H1 (cell line): ENCODE measurements around the gene IDI2. TPM values are rescaled to one million over a fixed set of nuclear protein-coding genes. Genes with fewer than 3 reads are reported as not detected.

Source experiments
- CTCF ChIA-PET: fragments of 300-600 bp; sonication (Branson Sonifier 250); formaldehyde crosslinking; loops from one replicate; lab custom pipeline; 2021; ENCODE audit not compliant: partially characterized antibody; lab: Charles Lee
- POLR2A ChIA-PET: fragments of 300-600 bp; sonication (Branson Sonifier 250); formaldehyde crosslinking; loops from one replicate; lab custom pipeline; 2021; ENCODE audit warnings: inconsistent platforms; ENCODE audit not compliant: partially characterized antibody; lab: Charles Lee
- DNase-seq, 2 experiments: peaks; one replicate each; pipeline versions ENCODE4 v3.0.0 to v3.0.0-alpha.2; 2010 to 2022; ENCODE audit warnings: low spot score in 2 of 2, low read depth in 1 of 2, mixed read lengths in 1 of 2
- FAIRE-seq: peaks from 2 replicates; lab custom pipeline; 2011; peaks lifted over from hg19 to GRCh38; lab: Jason Lieb, UNC
- H2AFZ ChIP-seq: 2 replicates; pipeline ENCODE4 v1.8.1; 2012; ENCODE audit warnings: low read length, inconsistent platforms
- H2AK5ac ChIP-seq: 2 replicates; pipeline ENCODE4 v1.6.1; 2013; ENCODE audit warnings: low read depth, low read length
- H2BK120ac ChIP-seq: replicated peaks from 2 replicates; pipeline ENCODE3; 2013; ENCODE audit warnings: low read depth, low read length, inconsistent platforms
- H2BK12ac ChIP-seq: 2 replicates; pipeline ENCODE4 v1.6.1; 2013; ENCODE audit warnings: low read depth, low read length
- H2BK15ac ChIP-seq: 2 replicates; pipeline ENCODE4 v1.6.1; 2013; ENCODE audit warnings: low read length
- H2BK20ac ChIP-seq: 2 replicates; pipeline ENCODE4 v1.6.1; 2013; ENCODE audit warnings: low read length
- H2BK5ac ChIP-seq: 2 replicates; pipeline ENCODE4 v1.6.1; 2013; ENCODE audit warnings: low read depth, low read length
- H3K14ac ChIP-seq: 2 replicates; pipeline ENCODE4 v1.6.1; 2013; ENCODE audit warnings: inconsistent platforms; ENCODE audit not compliant: insufficient read length
- H3K18ac ChIP-seq: 2 replicates; pipeline ENCODE4 v1.6.1; 2013; ENCODE audit warnings: low read length; ENCODE audit errors: extremely low read depth
- H3K23ac ChIP-seq: 2 replicates; pipeline ENCODE4 v1.6.1; 2013; ENCODE audit warnings: inconsistent platforms; ENCODE audit not compliant: insufficient read length
- H3K23me2 ChIP-seq: 2 replicates; pipeline ENCODE4 v1.6.1; 2013; ENCODE audit warnings: low read depth, low read length
- H3K27ac ChIP-seq: 2 replicates; pipeline ENCODE4 v1.6.1; 2011; ENCODE audit warnings: low read depth, low read length, inconsistent platforms
- H3K27me3 ChIP-seq, 4 experiments: replicated peaks in 1 of 4; 1 replicate in 1 of 4; 2 replicates in 3 of 4; pipeline versions ENCODE4 v1.6.1 to v1.8.1; 2011 to 2013; ENCODE audit warnings: low read length in 3 of 4, mild to moderate bottlenecking in 3 of 4, inconsistent platforms in 2 of 4, mixed read lengths in 2 of 4, moderate library complexity in 1 of 4; ENCODE audit not compliant: control insufficient read depth in 3 of 4, insufficient read depth in 3 of 4; ENCODE audit errors: extremely low read depth in 1 of 4
- H3K36me3 ChIP-seq, 4 experiments: 2 replicates each; pipeline versions ENCODE4 v1.6.1 to v1.8.1; 2011 to 2013; ENCODE audit warnings: mild to moderate bottlenecking in 4 of 4, low read length in 3 of 4, moderate library complexity in 2 of 4, control low read depth in 1 of 4, inconsistent platforms in 1 of 4; ENCODE audit not compliant: insufficient read depth in 4 of 4, control insufficient read depth in 2 of 4
- H3K4ac ChIP-seq: replicated peaks from 2 replicates; pipeline ENCODE3; 2013; ENCODE audit warnings: low read length, low read depth, mixed read lengths, inconsistent platforms; ENCODE audit not compliant: insufficient read length
- H3K4me1 ChIP-seq, 4 experiments: replicated peaks in 1 of 4; 1 replicate in 1 of 4; 2 replicates in 3 of 4; pipeline versions ENCODE4 v1.6.1 to v1.8.1; 2011 to 2013; ENCODE audit warnings: low read length in 3 of 4, inconsistent platforms in 2 of 4, mixed read lengths in 1 of 4; ENCODE audit not compliant: insufficient read depth in 4 of 4, control insufficient read depth in 3 of 4
- H3K4me2 ChIP-seq, 2 experiments: 2 replicates each; pipeline versions ENCODE4 v1.6.1 to v1.8.1; 2011 to 2013; ENCODE audit warnings: low read depth in 2 of 2, low read length in 2 of 2, control low read depth in 1 of 2, inconsistent platforms in 1 of 2, mild to moderate bottlenecking in 1 of 2; ENCODE audit not compliant: insufficient read depth in 1 of 2
- H3K4me3 ChIP-seq, 4 experiments: fragments of 200-600, 300-600 bp in 1 of 4; sonication (generic), shearing (Covaris generic), sonication (Bioruptor Twin) in 1 of 4; 2 replicates each; pipeline versions ENCODE4 v1.5.1 to v1.8.1; 2011 to 2016; ENCODE audit warnings: low read length in 4 of 4, low read depth in 3 of 4, control low read depth in 2 of 4, inconsistent platforms in 2 of 4, mild to moderate bottlenecking in 2 of 4, mixed read lengths in 1 of 4, moderate library complexity in 1 of 4; ENCODE audit not compliant: insufficient read depth in 2 of 4; ENCODE audit errors: extremely low read depth in 1 of 4
- H3K56ac ChIP-seq: replicated peaks from 2 replicates; pipeline ENCODE3; 2013; ENCODE audit warnings: low read depth, mild to moderate bottlenecking, mixed read lengths, low read length, inconsistent platforms; ENCODE audit not compliant: insufficient read length
- H3K79me1 ChIP-seq: 2 replicates; pipeline ENCODE4 v1.6.1; 2013; ENCODE audit warnings: low read depth, low read length, control low read depth
- H3K79me2 ChIP-seq, 2 experiments: 2 replicates each; pipeline versions ENCODE4 v1.6.1 to v1.8.1; 2012 to 2013; ENCODE audit warnings: low read length in 2 of 2, mild to moderate bottlenecking in 2 of 2, inconsistent platforms in 1 of 2; ENCODE audit not compliant: insufficient read depth in 2 of 2, control insufficient read depth in 1 of 2
- H3K9ac ChIP-seq, 4 experiments: replicated peaks in 1 of 4; 1 replicate in 1 of 4; 2 replicates in 3 of 4; pipeline versions ENCODE4 v1.6.1 to v1.8.1; 2011 to 2013; ENCODE audit warnings: low read depth in 3 of 4, low read length in 3 of 4, control low read depth in 2 of 4, mild to moderate bottlenecking in 2 of 4, moderate library complexity in 2 of 4, inconsistent platforms in 1 of 4; ENCODE audit errors: extremely low read depth in 1 of 4
- H3K9me3 ChIP-seq, 2 experiments: 2 replicates each; pipeline versions ENCODE4 v1.6.1 to v1.8.1; 2012 to 2013; ENCODE audit warnings: mild to moderate bottlenecking in 2 of 2, moderate library complexity in 2 of 2, control low read depth in 1 of 2, inconsistent platforms in 1 of 2, low read depth in 1 of 2, low read length in 1 of 2, mixed read lengths in 1 of 2; ENCODE audit not compliant: insufficient read depth in 2 of 2
- H4K20me1 ChIP-seq, 2 experiments: replicated peaks in 1 of 2; 2 replicates each; pipeline versions ENCODE3 to v1.8.1; 2011 to 2013; ENCODE audit warnings: inconsistent platforms in 2 of 2, low read length in 2 of 2, mild to moderate bottlenecking in 1 of 2; ENCODE audit not compliant: insufficient read depth in 2 of 2, control insufficient read depth in 1 of 2
- H4K5ac ChIP-seq: 2 replicates; pipeline ENCODE4 v1.6.1; 2013; ENCODE audit warnings: low read length, low read depth, mixed read lengths, inconsistent platforms; ENCODE audit not compliant: insufficient read length
- H4K8ac ChIP-seq: 2 replicates; pipeline ENCODE4 v1.8.0; 2013; ENCODE audit warnings: mild to moderate bottlenecking, moderate library complexity, low read length, inconsistent platforms; ENCODE audit not compliant: insufficient read depth; ENCODE audit errors: extremely low read depth
- H4K91ac ChIP-seq: replicated peaks from 2 replicates; pipeline ENCODE3; 2013; ENCODE audit warnings: low read length, mixed read lengths, inconsistent platforms; ENCODE audit not compliant: insufficient read length
- RBBP5 ChIP-seq: IDR thresholded peaks from 2 replicates; pipeline ENCODE4 v1.7.1; 2012; ENCODE audit warnings: low read depth, mild to moderate bottlenecking, inconsistent platforms, low read length, moderate library complexity, borderline replicate concordance
- WGBS, 2 experiments: shearing (Covaris generic) in 1 of 2; methylation state at CpG; one replicate each; pipeline versions ENCODE4 v1.1.6 to v1.1.7; 2013 to 2015; ENCODE audit warnings: low lambda C conversion rate in 2 of 2, mixed read lengths in 2 of 2, inconsistent platforms in 1 of 2, low coverage in 1 of 2, missing lambda C conversion rate in 1 of 2; ENCODE audit not compliant: insufficient replicate concordance in 2 of 2, insufficient coverage in 1 of 2, insufficient read length in 1 of 2; ENCODE audit errors: extremely low coverage in 1 of 2, missing lambda C conversion rate in 1 of 2; 5-methylcytosine and 5-hydroxymethylcytosine counted together
- polyA plus RNA-seq, 7 experiments: library from polyadenylated mRNA; depleted of rRNA in 3 of 7; stranded (reverse) in 5 of 7; unstranded in 2 of 7; fragments of >200 nt in 5 of 7; fragments of 200-250 nt in 2 of 7; gene quantifications; 1 replicate in 5 of 7; 2 replicates in 1 of 7; 4 replicates in 1 of 7; pipeline versions ENCODE4 v1.2.1 to v1.2.3, GENCODE V29; 2011 to 2013; ENCODE audit warnings: missing spikeins in 2 of 7, mixed read lengths in 2 of 7
- total RNA-seq: library from RNA; stranded (reverse); fragmentation: NEBNext Ultra II Directional; extraction: Animal tissue kit (Norgen Biotek cat#: 25700); gene quantifications from 2 replicates; pipeline ENCODE4 v1.2.1, GENCODE V29; 2021

IDI2 gene
- total and polyA plus RNA-seq, 2 of the 8 experiments (the other 6 are each of a cell fraction or from before 2014, with no cell fraction given) = not detected

DNA sequence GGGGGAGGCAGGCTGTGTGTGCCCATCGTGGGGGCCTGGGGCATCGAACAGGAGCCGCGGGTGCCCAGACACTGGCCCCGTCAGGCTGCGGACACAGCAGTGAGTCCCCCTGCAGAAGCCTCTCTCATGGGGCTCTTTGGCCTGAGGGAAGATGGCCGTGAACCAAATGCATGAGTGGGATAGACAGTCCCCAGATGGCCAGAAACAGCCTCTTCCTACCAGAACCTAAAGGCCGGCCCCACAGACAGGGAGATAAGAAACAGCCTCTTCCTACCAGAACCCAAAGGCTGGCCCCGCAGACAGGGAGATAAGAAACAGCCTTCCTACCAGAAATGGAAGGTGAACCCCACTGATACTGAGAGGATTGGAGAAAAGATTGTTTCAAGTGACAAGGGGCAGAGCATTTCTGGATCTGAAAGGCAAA, 16.6 kb downstream of the IDI2 start:
- POLR2A ChIA-PET = interaction anchor here (1.0 to 1.6 kb wide), 3 partner anchors 11 to 40 kb away, joined by 3 to 6 read pairs (median 4); partner anchors contain the start of gene IDI1
- Histone ChIP-seq H3K79me1 (peaks cover 5% of the 10 kb centered on the region), H4K91ac (no peak overlapping the region), H2BK15ac (no peak overlapping the region), H4K8ac (no peak overlapping the region; the same call in 1 of the 2 replicates), H4K20me1 (peaks cover 6 to 15% of the 10 kb centered on the region in 2 experiments), H3K9me3 (no peaks in the 10 kb centered on the region), H3K23me2 (no peaks in the 10 kb centered on the region), H2BK120ac (no peak overlapping the region), H3K4me1 (no peaks in the 10 kb centered on the region), H2BK5ac (no peak overlapping the region), H2BK20ac (no peak overlapping the region), H3K4ac (no peak overlapping the region), H3K18ac (no peak overlapping the region), H2AFZ (no peak overlapping the region), H3K9ac (no peak overlapping the region), H3K27me3 (no peaks in the 10 kb centered on the region), H3K23ac (no peak overlapping the region), H2BK12ac (no peak overlapping the region), H4K5ac (no peak overlapping the region), H3K4me3 (no peak overlapping the region), H3K36me3 (peaks cover 61 to 93% (median 82%) of the 10 kb centered on the region in 4 experiments), H3K14ac (no peak overlapping the region), H2AK5ac (no peak overlapping the region), H3K79me2 (peaks cover 0 to 6% of the 10 kb centered on the region in 2 experiments; a peak in 1 of 4 replicates), H3K56ac (no peak overlapping the region), H3K27ac (no peak overlapping the region), H3K4me2 (no peak overlapping the region)
- DNase-seq (no peak), FAIRE-seq (no peak)
- CTCF ChIA-PET = no interaction called here
- 93% methylated on average over 9 of the region's 9 CpGs; no CpG with 5 or more reads in 1 of the 2 experiments for WGBS, 2 experiments
- TF ChIP-seq RBBP5 = no peak
